Sigmoid colon (tissue), 7 donors: ENCODE data around the gene C2orf42. TPM values are rescaled to one million over a fixed set of nuclear protein-coding genes. Genes with fewer than 3 reads are reported as not detected.

Experiments
- DNase-seq: peaks from one replicate; pipeline ENCODE4 v3.0.0-alpha.2; 2019
- H3K27ac ChIP-seq, 4 donors: fragments of 200-600 bp; sonication (generic); one replicate each; pipeline ENCODE4 v1.5.1; 2016 to 2019; ENCODE audit warnings: mild to moderate bottlenecking in 1 of 4
- H3K27me3 ChIP-seq, 3 donors: fragments of 200-600 bp; sonication (generic); one replicate each; pipeline ENCODE4 v1.5.1; 2019; ENCODE audit warnings: mild to moderate bottlenecking in 1 of 3
- H3K36me3 ChIP-seq, 4 donors: fragments of 200-600 bp; sonication (generic); one replicate each; pipeline ENCODE4 v1.5.1; 2016 to 2019
- H3K4me1 ChIP-seq, 4 donors: fragments of 200-600 bp; sonication (generic); one replicate each; pipeline ENCODE4 v1.5.1; 2017 to 2019
- H3K4me3 ChIP-seq, 4 donors: fragments of 200-600 bp; sonication (generic); one replicate each; pipeline ENCODE4 v1.5.1; 2017 to 2019; ENCODE audit warnings: mild to moderate bottlenecking in 2 of 4, moderate library complexity in 1 of 4
- H3K9me3 ChIP-seq, 4 donors: fragments of 200-600 bp in 3 of 4; sonication (generic) in 3 of 4; one replicate each; pipeline versions ENCODE4 v1.5.1 to v1.6.1; 2013 to 2019
- EP300 ChIP-seq, 4 donors: sonication (generic); formaldehyde crosslinking; IDR thresholded peaks; one replicate each; pipeline ENCODE4 v1.6.1; 2017; ENCODE audit warnings: antibody characterized with exemption in 4 of 4
- POLR2A ChIP-seq, 2 donors: fragments of 450-650 bp; IDR thresholded peaks; one replicate each; pipeline ENCODE4 v1.6.1; 2016; ENCODE audit warnings: antibody characterized with exemption in 2 of 2, mild to moderate bottlenecking in 2 of 2, moderate library complexity in 2 of 2
- POLR2AphosphoS5 ChIP-seq, 4 donors: sonication (generic); formaldehyde crosslinking; IDR thresholded peaks; one replicate each; pipeline ENCODE4 v1.6.1; 2017; ENCODE audit warnings: antibody characterized with exemption in 4 of 4
- WGBS, 2 donors: extraction: QIAGEN DNeasy Blood & Tissue Kit; methylation state at CpG; one replicate each; pipeline ENCODE4 v1.1.7; 2013; 5-methylcytosine and 5-hydroxymethylcytosine counted together
- intact Hi-C: fragments of 100-400 bp; cut with DNase I; formaldehyde crosslinking; loops from one replicate; pipeline ENCODE4 v1.15.1; 2023
- polyA plus RNA-seq, 3 donors: library from polyadenylated mRNA; stranded (reverse); fragments of 200-250 nt; gene quantifications; one replicate each; pipeline ENCODE4 v1.2.3, GENCODE V29; 2013
- total RNA-seq, 4 donors: library from RNA; depleted of rRNA; stranded (reverse); fragments of >200 nt; gene quantifications; one replicate each; pipeline ENCODE4 v1.1.0, GENCODE V29; 2016
- TF ChIP-seq, protein P1 (sequence below), 4 experiments: fragments of 450-650 bp in 3 of 4; fragments of 200-600 bp in 1 of 4; IDR thresholded peaks; one replicate each; pipeline ENCODE4 v1.5.1; 2016 to 2019; ENCODE audit warnings: antibody characterized with exemption in 4 of 4, mild to moderate bottlenecking in 3 of 4, moderate library complexity in 2 of 4
- donor health status: healthy with polysubstance abuse.
- donor health status: Bipolar disorder and iron deficiency.
- donor health status: healthy.

Gene C2orf42
- total and polyA plus RNA-seq, 7 donors: 5.1 to 24.3 (median 8.8) TPM

DNA sequence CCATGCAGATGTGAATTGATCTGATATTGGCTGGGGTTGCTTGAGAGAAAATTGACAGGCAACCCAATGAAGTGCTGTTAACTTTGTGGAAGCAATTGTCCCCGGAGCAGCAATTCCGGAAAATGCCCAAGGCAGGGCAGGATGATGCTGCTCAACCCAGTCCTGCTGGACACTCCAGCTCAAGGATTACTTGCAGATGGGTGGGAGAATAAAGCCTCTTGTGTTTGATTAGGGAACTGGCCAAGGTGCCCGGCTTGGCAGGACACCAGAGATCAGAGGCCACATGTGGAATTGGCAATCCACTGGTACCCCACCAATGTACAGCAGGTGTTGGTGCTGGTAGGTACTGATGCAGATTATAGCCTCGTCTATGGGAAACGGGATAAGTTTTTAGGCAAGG is 12.3 kb upstream of the C2orf42 start:
- no peak overlapping the region for H3K27ac ChIP-seq
- TF ChIP-seq, protein P1, sequence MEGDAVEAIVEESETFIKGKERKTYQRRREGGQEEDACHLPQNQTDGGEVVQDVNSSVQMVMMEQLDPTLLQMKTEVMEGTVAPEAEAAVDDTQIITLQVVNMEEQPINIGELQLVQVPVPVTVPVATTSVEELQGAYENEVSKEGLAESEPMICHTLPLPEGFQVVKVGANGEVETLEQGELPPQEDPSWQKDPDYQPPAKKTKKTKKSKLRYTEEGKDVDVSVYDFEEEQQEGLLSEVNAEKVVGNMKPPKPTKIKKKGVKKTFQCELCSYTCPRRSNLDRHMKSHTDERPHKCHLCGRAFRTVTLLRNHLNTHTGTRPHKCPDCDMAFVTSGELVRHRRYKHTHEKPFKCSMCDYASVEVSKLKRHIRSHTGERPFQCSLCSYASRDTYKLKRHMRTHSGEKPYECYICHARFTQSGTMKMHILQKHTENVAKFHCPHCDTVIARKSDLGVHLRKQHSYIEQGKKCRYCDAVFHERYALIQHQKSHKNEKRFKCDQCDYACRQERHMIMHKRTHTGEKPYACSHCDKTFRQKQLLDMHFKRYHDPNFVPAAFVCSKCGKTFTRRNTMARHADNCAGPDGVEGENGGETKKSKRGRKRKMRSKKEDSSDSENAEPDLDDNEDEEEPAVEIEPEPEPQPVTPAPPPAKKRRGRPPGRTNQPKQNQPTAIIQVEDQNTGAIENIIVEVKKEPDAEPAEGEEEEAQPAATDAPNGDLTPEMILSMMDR (IDR thresholded peaks at IDR 0.05): no peak
- TF ChIP-seq EP300 (IDR thresholded peaks at IDR 0.05): no peak
- TF ChIP-seq POLR2A (IDR thresholded peaks at IDR 0.05): no peak
- TF ChIP-seq POLR2AphosphoS5 (IDR thresholded peaks at IDR 0.05): no peak
- no peak overlapping the region for H3K4me3 ChIP-seq
- no peak for DNase-seq
- no peaks in the 10 kb centered on the region for H3K36me3 ChIP-seq
- intact Hi-C loops: no loop called here
- 39 to 84% methylated on average over 5 of the region's 5 CpGs for WGBS, 2 donors
- H3K9me3 ChIP-seq: no peaks in the 10 kb centered on the region
- no peaks in the 10 kb centered on the region for H3K4me1 ChIP-seq
- H3K27me3 ChIP-seq: no peaks in the 10 kb centered on the region

DNA sequence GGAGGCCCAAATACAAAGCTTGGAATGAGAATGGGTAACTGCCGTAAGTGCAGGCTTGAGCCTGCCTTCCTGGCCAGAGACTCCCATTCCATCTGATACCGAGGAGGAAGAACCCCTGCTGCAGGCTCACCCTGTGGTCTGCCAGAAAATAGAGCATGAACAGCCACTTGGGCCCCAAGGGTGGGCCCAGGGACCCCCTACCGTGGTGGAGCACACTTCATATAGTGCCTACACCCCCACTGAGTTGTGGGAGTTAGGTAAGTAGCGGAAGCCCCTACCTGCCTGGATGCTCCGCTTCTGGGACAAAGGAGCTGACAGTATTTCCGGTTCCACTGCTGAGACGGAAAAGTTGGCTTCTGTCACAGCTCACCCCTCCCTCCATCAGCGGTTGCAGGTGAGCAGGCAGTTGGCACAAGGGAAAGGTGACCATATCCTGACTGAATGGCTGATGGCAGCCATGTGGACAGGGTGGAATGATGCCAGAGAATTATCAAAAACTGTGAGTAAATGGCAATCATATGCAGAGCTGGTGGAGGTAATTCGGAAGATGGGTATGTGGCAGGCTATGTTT is 11.5 kb upstream of the C2orf42 start:
- no peak overlapping the region for H3K27ac ChIP-seq
- H3K4me1 ChIP-seq: no peaks in the 10 kb centered on the region
- H3K4me3 ChIP-seq: no peak overlapping the region
- TF ChIP-seq POLR2A (IDR thresholded peaks at IDR 0.05): no peak
- TF ChIP-seq, protein P1 (IDR thresholded peaks at IDR 0.05): no peak
- no peak for TF ChIP-seq POLR2AphosphoS5 (IDR thresholded peaks at IDR 0.05)
- TF ChIP-seq EP300 (IDR thresholded peaks at IDR 0.05): no peak
- no peaks in the 10 kb centered on the region for H3K9me3 ChIP-seq
- intact Hi-C loops: no loop called here
- 61 to 88% methylated on average over 9 of the region's 9 CpGs for WGBS, 2 donors
- H3K27me3 ChIP-seq: no peaks in the 10 kb centered on the region
- no peak for DNase-seq
- no peaks in the 10 kb centered on the region for H3K36me3 ChIP-seq

DNA sequence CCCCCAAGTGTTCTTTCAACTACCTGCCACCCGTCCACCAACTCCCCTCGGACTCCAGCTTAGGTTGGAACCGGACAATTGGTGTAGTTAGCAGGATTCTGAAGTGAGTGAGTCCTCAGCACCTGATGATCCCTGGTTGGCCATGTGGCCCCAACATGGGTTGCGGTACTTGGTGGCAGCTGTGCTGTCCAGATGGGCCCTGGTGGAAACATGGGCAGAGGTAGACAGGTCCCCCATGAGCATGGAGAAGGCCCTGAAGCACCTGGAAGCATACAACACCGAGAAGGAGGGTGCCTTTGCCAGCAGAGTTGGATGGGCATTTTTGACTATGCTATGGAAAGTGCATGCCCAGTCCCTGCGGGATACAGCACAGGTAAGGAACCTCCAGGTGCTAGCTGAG is 11.0 kb upstream of the C2orf42 start:
- H3K9me3 ChIP-seq: no peaks in the 10 kb centered on the region
- H3K4me1 ChIP-seq: no peaks in the 10 kb centered on the region
- WGBS, 2 donors: 93 to 96% methylated on average over 6 of the region's 6 CpGs
- H3K27me3 ChIP-seq: no peaks in the 10 kb centered on the region
- H3K36me3 ChIP-seq: no peaks in the 10 kb centered on the region
- DNase-seq: no peak
- TF ChIP-seq POLR2A (IDR thresholded peaks at IDR 0.05) (no peak), POLR2AphosphoS5 (IDR thresholded peaks at IDR 0.05) (no peak), EP300 (IDR thresholded peaks at IDR 0.05) (no peak)
- TF ChIP-seq, protein P1 (IDR thresholded peaks at IDR 0.05): no peak
- intact Hi-C loops: no loop called here
- no peak overlapping the region for H3K4me3 ChIP-seq
- no peak overlapping the region for H3K27ac ChIP-seq

DNA sequence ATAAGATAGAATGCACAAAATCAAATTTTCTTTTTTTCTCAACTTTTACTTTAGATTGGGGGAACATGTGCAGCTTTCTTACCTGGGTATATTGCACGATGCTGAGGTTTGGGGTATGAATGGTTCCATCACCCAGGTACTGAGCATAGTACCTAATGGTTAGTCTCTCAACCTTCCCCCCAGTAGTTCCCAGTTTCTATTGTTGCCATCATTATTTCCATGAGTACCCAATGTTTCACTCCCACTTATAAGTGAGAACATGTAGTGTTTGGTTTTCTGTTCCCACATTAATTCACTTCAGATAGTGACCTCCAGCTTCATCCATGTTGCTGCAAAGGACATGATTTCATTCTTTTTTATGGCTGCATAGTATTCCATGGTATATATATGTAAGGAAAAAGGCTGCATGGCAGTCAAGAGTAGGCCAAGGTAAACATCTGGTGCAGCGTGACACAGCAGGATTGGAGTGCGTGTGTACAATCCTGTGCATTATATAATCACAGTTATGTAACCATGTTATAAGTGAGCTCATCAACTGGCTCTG is 10.5 kb upstream of the C2orf42 start:
- no peaks in the 10 kb centered on the region for H3K27me3 ChIP-seq
- no peaks in the 10 kb centered on the region for H3K9me3 ChIP-seq
- intact Hi-C loops: no loop called here
- no peaks in the 10 kb centered on the region for H3K36me3 ChIP-seq
- no peak overlapping the region for H3K27ac ChIP-seq
- no peaks in the 10 kb centered on the region for H3K4me1 ChIP-seq
- H3K4me3 ChIP-seq: no peak overlapping the region
- no peak for DNase-seq
- TF ChIP-seq, protein P1 (IDR thresholded peaks at IDR 0.05): no peak
- TF ChIP-seq EP300 (IDR thresholded peaks at IDR 0.05) (no peak), POLR2AphosphoS5 (IDR thresholded peaks at IDR 0.05) (no peak), POLR2A (IDR thresholded peaks at IDR 0.05) (no peak)
- WGBS, 2 donors: 79 to 94% methylated on average over 3 of the region's 3 CpGs
